GM18870 (cell line): ENCODE data around the gene SEMA4D.

Experiments
- ATAC-seq: cut with Tn5 transposase; IDR thresholded peaks from one replicate; pipeline ENCODE4 v1.9.1; 2021; ENCODE audit warnings: moderate library complexity; ENCODE audit not compliant: unreplicated experiment

The SEMA4D gene

DNA sequence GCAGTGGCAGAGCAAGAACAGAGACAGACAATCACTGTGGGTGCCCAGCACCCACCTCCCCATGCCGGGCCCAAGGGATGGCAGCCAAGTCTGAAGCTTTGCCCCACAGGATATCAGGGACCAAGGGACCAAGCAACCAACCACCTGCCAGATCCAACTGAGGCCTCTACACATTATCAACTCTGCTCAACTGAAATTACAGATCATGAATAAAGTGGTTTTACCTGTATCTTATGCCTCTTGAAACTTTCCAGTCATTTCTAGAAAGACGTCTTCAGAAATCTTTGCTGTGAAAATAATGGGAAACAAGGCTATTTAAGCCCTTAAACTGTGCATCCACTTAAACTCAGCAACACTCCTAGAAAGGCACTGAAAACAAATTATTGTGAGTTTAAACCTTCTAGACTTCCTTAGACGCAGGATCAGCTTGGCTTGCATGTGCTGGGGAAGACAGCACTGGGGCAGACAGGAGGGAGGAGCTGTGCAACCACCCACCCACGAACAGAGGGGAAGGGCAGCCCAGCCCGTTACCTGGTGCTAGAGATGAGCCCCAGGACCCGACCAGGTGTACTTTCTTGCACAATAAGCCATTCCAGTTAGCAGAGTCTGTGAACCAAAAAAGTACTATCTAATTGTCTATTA lies 80.0 kb downstream of the SEMA4D start:
- no peak for ATAC-seq

GRCh38 chr9:89414670-89415324 lies 83.1 kb downstream of the SEMA4D start:
- no peak for ATAC-seq

DNA sequence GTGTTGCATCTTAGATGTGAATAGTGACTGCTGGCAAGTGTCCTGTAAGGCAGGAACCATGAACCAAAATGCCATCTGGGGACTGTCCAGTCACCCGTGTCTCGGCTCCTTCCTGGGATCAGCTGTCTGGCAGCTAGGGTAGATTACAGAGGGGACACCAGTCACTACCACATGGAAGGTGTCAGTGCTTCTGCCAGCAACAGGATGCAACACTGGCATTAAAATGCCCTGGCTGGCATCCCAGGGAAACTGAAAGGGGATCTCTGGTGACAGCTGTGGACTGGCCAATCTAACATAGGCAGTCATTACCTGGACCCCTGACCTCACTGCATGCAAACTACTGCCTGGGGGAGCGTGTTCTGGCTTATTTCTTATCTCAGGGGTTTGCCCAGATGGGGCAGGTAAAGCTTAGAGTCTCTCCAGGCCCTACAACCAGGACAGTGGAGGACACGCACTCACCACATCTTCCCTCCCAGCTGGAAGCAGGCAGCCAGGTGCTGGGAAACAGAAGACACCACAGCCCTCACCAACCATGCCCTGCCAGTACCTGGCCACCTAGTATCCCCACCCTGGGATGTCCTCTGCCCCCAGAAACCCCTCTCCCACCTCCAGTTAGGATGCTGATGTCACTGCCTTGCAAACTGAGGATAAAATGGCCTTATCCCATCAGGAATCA lies 83.8 kb downstream of the SEMA4D start:
- ATAC-seq: no peak

DNA sequence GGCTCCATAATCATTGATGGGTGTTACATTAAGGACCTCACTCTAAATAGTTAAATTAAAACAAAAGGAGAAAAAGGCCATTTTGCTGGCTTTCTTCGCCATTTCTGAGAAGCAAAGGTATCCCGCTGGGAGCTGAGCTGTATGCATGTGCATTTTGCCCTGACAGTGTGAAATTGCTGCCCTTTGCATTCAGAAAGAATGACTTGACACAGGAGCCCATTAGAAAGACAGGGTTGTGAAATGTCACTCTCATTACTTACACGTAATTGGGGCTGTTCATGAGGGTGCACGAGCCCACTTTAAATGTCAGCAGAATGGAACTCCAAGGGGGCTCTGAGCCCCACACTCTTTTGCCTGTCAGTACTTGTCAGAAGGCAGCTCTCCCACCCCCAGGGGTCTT lies 85.0 kb downstream of the SEMA4D start:
- ATAC-seq: no peak

- ATAC-seq: no peak
Measured at GRCh38 chr9:89412541-89412940, 85.4 kb downstream of the SEMA4D start.

DNA sequence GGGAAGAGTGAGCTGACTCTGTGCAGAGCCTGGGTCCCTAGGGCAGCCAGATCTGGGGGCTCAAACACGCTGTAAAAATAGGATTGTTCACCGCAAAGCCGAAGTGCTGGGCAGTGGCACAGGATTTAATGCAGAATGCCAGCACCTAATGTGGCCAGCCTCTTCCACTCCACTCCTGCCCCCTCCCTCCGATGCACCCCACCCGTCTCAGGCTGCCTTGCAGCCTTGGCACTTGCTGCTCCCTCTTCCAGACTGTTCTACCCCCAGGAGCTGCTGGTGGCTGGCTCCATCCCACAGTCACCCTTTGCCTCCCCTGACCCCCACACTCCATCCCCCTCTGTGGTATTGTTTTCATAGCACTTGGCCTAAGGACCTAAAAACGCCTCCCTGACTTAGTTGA lies 86.2 kb downstream of the SEMA4D start:
- ATAC-seq: no peak

GRCh38 chr9:89410641-89411350 lies 87.1 kb downstream of the SEMA4D start:
- peak; percentile 66 for ATAC-seq

- ATAC-seq: peak; percentile 13
Measured at GRCh38 chr9:89410022-89410421, 87.9 kb downstream of the SEMA4D start.

DNA sequence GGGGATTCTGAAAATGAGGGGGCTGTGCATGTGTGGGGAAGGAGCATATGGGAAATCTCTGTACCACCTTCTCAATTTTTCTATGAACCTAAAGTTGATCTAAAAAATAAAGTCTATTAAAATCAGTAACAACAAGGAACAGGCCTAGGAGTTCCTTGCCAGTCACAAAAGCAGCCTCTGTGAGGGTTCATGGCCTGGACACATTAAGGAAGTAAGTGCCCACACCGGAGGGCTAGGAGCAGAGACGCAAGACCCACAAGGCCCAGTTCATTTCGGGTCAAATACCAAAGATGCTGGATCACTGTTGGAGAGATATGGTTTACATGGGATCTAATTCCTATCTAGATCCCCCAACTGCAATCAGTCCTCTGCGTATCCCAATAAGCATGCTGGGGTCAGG lies 88.4 kb downstream of the SEMA4D start:
- no peak for ATAC-seq

DNA sequence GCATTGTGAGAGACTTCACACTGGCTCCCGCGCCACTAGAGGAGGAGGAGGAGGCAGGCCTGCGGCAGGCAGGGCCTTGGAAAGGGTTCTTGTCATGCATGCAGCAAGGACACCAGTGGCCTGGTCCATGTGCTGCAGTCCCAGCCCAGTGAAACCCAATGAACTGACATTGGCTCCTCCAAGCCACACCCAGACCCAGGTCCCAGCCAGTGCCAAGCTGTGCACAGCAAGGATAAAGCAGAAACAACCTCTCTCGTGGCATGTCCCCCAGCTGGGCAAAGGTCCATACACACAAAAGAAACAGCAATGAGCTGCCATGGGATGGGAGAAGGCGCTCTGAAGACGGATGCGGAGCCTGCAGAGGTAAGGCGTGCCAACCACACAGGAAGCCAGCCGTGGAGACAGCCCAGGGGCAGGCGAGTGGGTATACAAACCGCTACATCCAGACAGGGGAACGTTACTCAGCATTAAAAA lies 89.2 kb downstream of the SEMA4D start:
- no peak for ATAC-seq

DNA sequence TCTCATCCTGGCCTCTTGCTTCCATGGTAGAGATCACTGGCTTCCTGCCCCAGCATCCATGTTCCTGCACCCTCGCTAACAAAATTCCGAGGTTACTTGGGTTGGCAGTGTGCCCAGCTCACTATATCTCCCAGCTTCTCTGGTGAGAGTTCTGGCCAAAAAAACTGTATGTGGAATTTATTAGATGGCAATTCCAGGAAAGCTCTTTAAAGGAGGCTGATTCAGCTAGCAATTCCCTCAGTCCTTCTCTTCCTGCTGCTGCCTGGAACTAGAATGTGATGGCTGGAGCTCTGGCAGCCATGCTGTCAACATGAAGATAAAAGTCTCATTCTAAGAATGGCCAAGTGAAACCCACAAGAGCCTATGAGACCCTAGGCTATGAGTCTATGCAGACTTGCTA lies 90.8 kb downstream of the SEMA4D start:
- no peak for ATAC-seq

DNA sequence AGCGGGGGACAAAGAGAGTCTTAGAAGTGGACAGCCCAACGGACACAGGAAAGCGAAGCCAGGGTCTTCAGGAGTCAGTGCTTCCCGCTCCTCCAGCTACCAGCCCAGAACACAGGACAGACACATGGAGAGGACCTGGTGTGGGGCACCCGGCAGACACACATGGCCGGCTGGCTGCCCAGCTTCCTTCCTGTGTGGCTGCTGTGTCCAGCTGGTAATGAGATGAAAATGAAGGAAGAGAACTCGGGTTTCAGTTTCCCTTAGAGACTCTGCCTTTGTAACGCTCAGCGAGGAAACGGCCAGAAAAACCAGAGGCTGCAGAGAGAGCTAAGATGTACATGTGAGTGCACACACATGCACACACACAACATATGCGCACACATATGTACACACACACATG lies 92.1 kb downstream of the SEMA4D start:
- peak; percentile 35 for ATAC-seq

- no peak for ATAC-seq
Measured at GRCh38 chr9:89404074-89404473, 93.8 kb downstream of the SEMA4D start.

DNA sequence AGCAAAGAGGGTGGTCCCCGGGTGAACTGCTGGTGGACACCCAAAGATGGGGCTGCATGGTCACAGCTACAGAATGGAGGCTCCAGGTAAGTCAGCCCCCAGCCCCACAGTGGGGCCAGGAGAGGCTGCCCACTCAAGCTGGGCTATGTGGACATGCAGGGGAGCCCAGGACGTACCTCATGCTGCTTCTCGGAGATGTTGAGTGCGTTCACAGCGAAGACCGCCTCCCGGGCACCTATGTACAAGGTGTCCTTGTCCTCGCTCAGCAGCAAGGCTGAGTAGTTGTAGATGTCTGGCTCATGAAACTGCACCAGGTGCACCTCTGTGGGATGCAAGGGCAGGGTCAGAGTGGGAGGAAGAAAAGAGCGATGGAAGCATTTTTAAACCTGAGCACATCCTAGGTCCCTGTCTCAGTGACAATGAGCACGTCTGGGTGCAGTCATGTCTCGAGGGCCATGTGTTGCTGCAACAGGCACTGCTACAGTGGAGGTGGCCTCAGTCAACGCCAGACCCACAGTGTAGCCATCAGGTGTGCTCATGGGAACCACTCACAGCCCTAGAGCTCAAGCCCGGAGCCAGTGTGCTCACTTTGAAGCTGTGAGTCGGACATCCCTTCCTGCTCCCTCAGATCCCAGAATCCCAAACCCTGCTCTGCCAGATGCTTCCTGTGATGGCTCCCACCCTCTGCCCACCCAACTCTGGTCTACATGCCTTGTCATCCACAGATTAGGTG lies 95.1 kb downstream of the SEMA4D start:
- ATAC-seq: no peak

DNA sequence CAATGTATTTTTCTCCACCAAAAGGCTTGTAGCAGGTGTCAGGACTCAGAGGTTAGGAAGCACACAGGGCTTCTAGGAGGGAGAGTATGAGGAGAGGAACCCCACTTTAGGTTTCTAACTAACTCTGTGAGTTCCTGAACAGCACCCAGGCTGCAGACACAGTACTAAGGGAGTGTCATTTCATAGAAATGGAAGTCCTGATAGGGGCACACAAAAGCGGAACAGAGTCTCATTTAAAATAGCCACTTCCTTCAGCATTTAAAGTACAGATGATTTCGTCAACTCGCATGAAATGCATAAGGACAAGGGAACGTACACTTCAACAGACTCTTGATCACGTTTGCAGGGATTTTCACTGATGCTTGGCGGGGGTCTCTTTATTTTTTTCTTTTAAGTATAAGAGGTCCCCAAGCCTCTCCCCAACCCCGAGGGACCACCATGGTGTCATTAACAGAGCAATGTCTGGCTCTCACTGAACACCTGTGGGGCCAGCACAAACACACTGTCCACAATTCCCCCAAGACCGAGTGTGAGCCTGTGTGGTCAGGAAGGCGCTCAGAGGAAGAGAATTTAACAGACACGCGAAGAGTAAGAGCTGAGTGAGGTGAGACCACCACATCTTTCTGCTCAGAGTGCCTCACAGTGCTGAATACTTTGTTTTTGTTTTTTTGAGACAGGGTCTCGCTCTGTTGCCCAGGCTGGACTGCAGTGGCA lies 97.4 kb downstream of the SEMA4D start:
- peak; percentile 72 for ATAC-seq

- ATAC-seq: no peak
Measured at GRCh38 chr9:89398621-89399020, 99.3 kb downstream of the SEMA4D start.

DNA sequence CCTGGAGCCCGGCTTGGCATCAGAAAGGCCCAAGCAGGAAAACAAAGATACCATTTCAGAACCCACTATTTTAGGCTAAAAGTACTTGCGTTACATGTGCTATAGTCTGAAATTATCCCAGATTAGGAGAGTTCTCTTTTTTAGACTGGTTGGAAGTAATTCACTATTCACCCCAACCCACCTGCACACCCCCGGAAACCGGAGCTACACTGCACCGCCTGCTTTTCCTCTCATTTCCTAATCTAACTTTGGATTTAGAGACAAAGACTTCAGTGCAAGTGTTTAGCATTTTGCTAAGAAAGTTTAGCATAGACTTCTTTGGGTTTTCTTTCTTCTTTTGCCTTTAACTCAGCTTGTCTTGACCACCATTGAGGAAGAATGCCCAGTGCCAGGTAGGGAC lies 100.4 kb downstream of the SEMA4D start:
- no peak for ATAC-seq

- no peak for ATAC-seq
Measured at GRCh38 chr9:89395931-89396710, 101.8 kb downstream of the SEMA4D start.

DNA sequence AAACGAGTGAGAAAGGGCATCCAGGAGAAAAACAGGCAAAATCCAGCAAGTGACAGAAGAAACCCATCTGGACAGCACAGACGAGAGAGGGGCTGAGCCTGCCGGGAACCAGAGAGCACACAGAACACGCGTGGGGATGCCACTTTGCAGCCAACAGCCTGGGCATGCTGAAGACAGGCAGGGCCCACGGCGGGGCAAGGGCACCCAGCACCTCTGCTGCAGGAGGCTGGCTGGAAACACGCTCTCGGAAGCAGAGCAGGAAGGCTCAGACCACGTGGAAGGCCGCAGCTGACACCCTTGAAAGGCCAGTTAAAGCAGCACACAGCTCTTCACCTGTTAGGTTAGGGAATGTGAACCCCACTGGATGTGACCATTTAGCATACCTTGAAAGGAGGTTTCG lies 103.5 kb downstream of the SEMA4D start:
- no peak for ATAC-seq

- ATAC-seq: no peak
Measured at GRCh38 chr9:89391585-89391984, 106.3 kb downstream of the SEMA4D start.
